ENCODE measurements around the gene GATA6.

Gene GATA6

DNA sequence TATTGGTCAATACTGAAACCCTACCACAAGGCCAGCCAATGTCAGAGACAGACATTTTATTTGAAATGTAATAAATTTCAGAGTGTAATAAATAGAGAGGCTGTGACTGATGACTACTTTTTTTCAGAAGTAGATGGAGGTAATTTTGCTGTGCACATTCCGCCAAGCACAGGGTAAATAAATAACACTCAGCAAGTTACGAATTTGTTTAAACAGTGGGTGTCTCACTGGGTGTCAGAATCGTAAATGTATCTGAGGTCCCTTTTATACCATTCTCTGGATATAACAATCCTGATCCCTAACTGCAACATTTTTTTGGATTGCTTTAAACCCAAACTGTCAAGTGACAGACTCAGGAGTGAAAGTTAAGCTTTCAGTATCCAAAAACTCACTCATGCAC is 74.1 kb downstream of the GATA6 start:
- no peak overlapping the region for H3K9ac ChIP-seq (ENCODE audit: low read length)
- H3K27ac ChIP-seq (ENCODE audit: low read depth, low read length) = no peak overlapping the region
- no peaks in the 10 kb centered on the region for H3K36me3 ChIP-seq (ENCODE audit: low read length)
- no peaks in the 10 kb centered on the region for H4K20me1 ChIP-seq (ENCODE audit: low read depth, low read length)
- no peaks in the 10 kb centered on the region for H3K27me3 ChIP-seq (ENCODE audit: low read length)
- H3F3A ChIP-seq (ENCODE audit: insufficient read depth) = no peaks in the 10 kb centered on the region
- no peak for TF ChIP-seq EZH2phosphoT487 (conservative IDR thresholded peaks at IDR 0.05; ENCODE audit: low read length)
- TF ChIP-seq, protein P1, sequence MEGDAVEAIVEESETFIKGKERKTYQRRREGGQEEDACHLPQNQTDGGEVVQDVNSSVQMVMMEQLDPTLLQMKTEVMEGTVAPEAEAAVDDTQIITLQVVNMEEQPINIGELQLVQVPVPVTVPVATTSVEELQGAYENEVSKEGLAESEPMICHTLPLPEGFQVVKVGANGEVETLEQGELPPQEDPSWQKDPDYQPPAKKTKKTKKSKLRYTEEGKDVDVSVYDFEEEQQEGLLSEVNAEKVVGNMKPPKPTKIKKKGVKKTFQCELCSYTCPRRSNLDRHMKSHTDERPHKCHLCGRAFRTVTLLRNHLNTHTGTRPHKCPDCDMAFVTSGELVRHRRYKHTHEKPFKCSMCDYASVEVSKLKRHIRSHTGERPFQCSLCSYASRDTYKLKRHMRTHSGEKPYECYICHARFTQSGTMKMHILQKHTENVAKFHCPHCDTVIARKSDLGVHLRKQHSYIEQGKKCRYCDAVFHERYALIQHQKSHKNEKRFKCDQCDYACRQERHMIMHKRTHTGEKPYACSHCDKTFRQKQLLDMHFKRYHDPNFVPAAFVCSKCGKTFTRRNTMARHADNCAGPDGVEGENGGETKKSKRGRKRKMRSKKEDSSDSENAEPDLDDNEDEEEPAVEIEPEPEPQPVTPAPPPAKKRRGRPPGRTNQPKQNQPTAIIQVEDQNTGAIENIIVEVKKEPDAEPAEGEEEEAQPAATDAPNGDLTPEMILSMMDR (IDR thresholded peaks at IDR 0.05; ENCODE audit: insufficient read depth, low read length, poor library complexity, severe bottlenecking) = no peak
- no peaks in the 10 kb centered on the region for H3K79me2 ChIP-seq (ENCODE audit: insufficient read depth, low read length)
- no peak overlapping the region for H3K4me2 ChIP-seq (ENCODE audit: low read depth, low read length, poor library complexity, severe bottlenecking)
- H2AFZ ChIP-seq (ENCODE audit: low read depth, low read length, severe bottlenecking) = no peak overlapping the region
- no peak overlapping the region for H3K4me3 ChIP-seq (ENCODE audit: insufficient read depth, low read length, poor library complexity, severe bottlenecking)
- no peaks in the 10 kb centered on the region for H3K9me3 ChIP-seq (ENCODE audit: insufficient read depth, low read length)
- no peaks in the 10 kb centered on the region for H3K9me2 ChIP-seq (replicated peaks; ENCODE audit: insufficient read depth, low read length)

DNA sequence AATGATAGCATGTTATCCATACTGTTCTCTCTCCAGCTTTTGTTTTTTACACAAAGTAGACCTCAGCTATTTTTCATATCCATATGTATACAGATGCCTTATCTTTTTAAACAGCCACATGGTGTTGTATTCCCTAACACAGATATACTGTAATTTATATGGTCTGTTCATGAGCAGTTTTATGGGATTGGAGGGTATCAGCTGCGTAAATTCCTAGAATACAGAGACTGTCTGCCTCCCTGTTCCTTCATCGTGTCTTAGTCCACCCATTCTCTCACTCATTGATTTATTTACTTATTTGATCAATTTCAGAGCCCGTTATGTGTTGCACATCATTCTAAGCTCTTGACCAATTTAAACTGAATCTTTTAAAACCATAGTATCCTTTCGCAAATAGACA is 80.6 kb downstream of the GATA6 start:
- Histone ChIP-seq H2AFZ (ENCODE audit: low read depth, low read length, severe bottlenecking) (no peak overlapping the region), H3K4me3 (ENCODE audit: insufficient read depth, low read length, poor library complexity, severe bottlenecking) (no peak overlapping the region), H3K79me2 (ENCODE audit: insufficient read depth, low read length) (no peaks in the 10 kb centered on the region), H4K20me1 (ENCODE audit: low read depth, low read length) (no peaks in the 10 kb centered on the region), H3K9me3 (ENCODE audit: insufficient read depth, low read length) (no peaks in the 10 kb centered on the region), H3K4me2 (ENCODE audit: low read depth, low read length, poor library complexity, severe bottlenecking) (no peak overlapping the region), H3F3A (ENCODE audit: insufficient read depth) (no peaks in the 10 kb centered on the region), H3K9me2 (replicated peaks; ENCODE audit: insufficient read depth, low read length) (no peaks in the 10 kb centered on the region), H3K9ac (ENCODE audit: low read length) (no peak overlapping the region), H3K36me3 (ENCODE audit: low read length) (no peaks in the 10 kb centered on the region), H3K27ac (ENCODE audit: low read depth, low read length) (no peak overlapping the region), H3K27me3 (ENCODE audit: low read length) (no peaks in the 10 kb centered on the region)
- TF ChIP-seq, protein P1 (IDR thresholded peaks at IDR 0.05; ENCODE audit: insufficient read depth, low read length, poor library complexity, severe bottlenecking) = no peak
- no peak for TF ChIP-seq EZH2phosphoT487 (conservative IDR thresholded peaks at IDR 0.05; ENCODE audit: low read length)

DNA sequence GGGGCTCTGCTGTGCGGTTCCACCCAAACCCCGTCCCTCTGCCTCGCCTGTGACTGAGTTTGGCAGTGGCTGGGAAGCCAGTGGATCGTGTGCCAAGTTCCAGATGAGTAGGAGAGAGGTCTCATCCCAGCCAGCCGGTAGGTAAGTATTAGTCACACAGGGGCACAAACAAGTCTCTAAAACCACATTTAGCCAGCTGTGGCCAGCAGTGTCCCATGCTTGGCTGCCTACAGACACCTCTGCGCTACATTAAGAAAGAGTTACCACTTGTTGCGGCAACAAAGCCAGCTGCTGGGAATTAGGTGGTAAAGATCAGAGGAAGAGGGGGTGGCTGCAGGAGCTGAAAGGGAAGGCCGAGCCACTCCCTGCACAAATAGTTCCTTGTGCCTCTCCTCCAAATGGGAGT is 81.2 kb downstream of the GATA6 start:
- TF ChIP-seq, protein P1 (IDR thresholded peaks at IDR 0.05; ENCODE audit: insufficient read depth, low read length, poor library complexity, severe bottlenecking) = no peak
- TF ChIP-seq EZH2phosphoT487 (conservative IDR thresholded peaks at IDR 0.05; ENCODE audit: low read length) = no peak
- Histone ChIP-seq H3K9ac (ENCODE audit: low read length) (no peak overlapping the region), H3K27ac (ENCODE audit: low read depth, low read length) (no peak overlapping the region), H3K4me2 (ENCODE audit: low read depth, low read length, poor library complexity, severe bottlenecking) (no peak overlapping the region), H3K27me3 (ENCODE audit: low read length) (no peaks in the 10 kb centered on the region), H3K4me3 (ENCODE audit: insufficient read depth, low read length, poor library complexity, severe bottlenecking) (no peak overlapping the region), H3K79me2 (ENCODE audit: insufficient read depth, low read length) (no peaks in the 10 kb centered on the region), H4K20me1 (ENCODE audit: low read depth, low read length) (no peaks in the 10 kb centered on the region), H3F3A (ENCODE audit: insufficient read depth) (no peaks in the 10 kb centered on the region), H3K9me3 (ENCODE audit: insufficient read depth, low read length) (no peaks in the 10 kb centered on the region), H2AFZ (ENCODE audit: low read depth, low read length, severe bottlenecking) (no peak overlapping the region), H3K36me3 (ENCODE audit: low read length) (no peaks in the 10 kb centered on the region), H3K9me2 (replicated peaks; ENCODE audit: insufficient read depth, low read length) (no peaks in the 10 kb centered on the region)
